A673 (cell line): ENCODE data around the gene VWA1.

ENCODE experiments used
- CTCF ChIP-seq: fragments of 300-800, 200-600 bp; sonication (generic); conservative IDR thresholded peaks from 2 replicates; pipeline ENCODE4 v1.5.1; 2017; ENCODE audit warnings: low read depth, mild to moderate bottlenecking, antibody characterized with exemption, low read length, moderate library complexity, mixed read lengths
- EZH2 ChIP-seq: fragments of 200-600 bp; sonication (generic); IDR thresholded peaks from 2 replicates; pipeline ENCODE4 v1.6.1; 2017; ENCODE audit warnings: borderline replicate concordance, low read depth, mild to moderate bottlenecking, mixed read lengths, antibody characterized with exemption, low read length; ENCODE audit not compliant: poor library complexity, severe bottlenecking

DNA sequence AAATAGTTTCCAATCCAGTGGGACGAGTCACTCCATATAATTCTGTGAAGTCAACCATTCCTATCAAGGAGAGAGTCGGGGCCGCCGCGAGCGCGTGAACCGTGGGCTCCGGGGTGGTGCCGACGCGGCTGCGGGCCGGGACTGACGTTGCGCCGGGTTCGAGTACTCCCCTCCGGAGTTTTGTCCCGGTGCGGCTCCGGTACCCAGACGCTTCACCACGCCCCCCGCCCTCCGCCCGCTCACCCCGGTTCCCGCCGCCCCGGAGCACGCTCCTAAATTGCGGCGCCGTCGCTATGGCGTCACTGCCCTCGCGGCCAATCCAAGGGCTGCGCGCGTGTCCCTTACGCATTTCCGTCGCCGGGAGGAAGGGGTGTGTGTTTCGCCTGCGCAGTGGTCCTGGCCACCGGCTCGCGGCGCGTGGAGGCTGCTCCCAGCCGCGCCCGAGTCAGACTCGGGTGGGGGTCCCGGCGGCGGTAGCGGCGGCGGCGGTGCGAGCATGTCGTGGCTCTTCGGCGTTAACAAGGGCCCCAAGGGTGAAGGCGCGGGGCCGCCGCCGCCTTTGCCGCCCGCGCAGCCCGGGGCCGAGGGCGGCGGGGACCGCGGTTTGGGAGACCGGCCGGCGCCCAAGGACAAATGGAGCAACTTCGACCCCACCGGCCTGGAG, 36.0 kb downstream of the VWA1 start, which contains the start of gene ATAD3B:
- TF ChIP-seq CTCF: no peak
- TF ChIP-seq EZH2: no peak
